IPS-NIHi11 (cell line): ENCODE data around the gene THBS3.

Experiments
- DNase-seq: peaks from one replicate; pipeline ENCODE4 v3.0.0; 2012; ENCODE audit warnings: mixed read lengths, low spot score

THBS3 gene

DNA sequence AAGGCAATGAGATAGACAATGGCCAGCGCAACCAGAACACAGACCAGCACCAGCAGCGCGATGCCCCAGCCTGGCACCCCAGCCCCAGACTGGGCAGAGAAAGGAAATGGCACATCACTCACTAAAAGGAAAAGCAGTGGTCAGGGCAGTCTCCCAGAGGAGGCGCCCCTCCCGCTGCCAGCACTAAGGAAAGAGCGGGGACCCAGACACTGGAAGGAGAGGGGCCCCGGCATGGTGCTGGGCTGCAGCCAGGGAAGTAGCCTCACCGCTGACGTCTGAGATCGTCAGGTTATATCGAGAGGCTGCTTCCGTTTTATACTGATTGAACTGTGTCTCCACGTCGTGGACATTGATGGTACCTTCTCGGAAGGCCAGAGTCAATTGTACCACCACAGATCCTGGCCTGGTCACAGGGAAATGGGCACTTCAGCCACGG lies 20.2 kb downstream of the THBS3 start:
- DNase-seq, result no peak

GRCh38 chr1:155186794-155187455 lies 20.8 kb downstream of the THBS3 start:
- DNase-seq, result no peak

- DNase-seq, result no peak
Measured at GRCh38 chr1:155186067-155186793, 21.5 kb downstream of the THBS3 start.

DNA sequence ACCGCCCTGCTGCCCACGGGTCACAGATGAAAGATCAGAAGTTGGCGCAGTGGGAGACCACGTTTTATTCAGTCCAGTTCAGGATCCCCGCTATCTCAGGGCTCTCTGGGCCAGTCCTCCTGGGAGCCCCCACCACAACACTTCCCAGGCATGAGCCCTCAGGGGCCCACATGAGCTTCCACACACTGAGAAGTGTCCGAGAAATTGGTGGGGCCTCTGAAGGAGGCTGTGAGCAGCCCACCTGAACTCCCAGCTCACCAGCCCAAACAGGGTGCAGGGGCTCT lies 22.0 kb downstream of the THBS3 start:
- DNase-seq, result no peak

GRCh38 chr1:155184835-155185782 lies 22.6 kb downstream of the THBS3 start:
- no peak for DNase-seq

DNA sequence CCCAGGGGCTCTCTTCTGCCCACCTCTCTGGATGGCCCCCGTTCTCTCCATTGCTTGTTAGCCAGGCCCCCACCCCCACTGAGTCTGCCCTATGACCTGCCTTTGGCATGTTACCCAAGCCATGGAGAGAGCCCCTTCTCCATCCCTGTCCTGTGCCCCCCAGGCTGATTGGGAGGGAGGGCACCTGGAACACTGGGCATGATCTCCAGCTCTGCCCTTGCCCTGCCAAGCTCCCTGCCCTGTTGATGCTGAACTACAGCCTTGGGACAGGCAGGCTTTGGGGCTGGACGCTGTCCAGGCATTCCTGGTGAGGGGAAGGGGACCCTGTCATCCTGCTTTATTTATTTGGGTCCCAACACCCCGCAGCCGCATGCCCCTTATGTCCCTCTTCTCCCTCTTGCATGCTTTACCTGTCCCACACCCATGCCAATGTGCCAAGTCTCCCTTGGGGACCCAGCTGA lies 23.3 kb downstream of the THBS3 start:
- DNase-seq, result no peak

DNA sequence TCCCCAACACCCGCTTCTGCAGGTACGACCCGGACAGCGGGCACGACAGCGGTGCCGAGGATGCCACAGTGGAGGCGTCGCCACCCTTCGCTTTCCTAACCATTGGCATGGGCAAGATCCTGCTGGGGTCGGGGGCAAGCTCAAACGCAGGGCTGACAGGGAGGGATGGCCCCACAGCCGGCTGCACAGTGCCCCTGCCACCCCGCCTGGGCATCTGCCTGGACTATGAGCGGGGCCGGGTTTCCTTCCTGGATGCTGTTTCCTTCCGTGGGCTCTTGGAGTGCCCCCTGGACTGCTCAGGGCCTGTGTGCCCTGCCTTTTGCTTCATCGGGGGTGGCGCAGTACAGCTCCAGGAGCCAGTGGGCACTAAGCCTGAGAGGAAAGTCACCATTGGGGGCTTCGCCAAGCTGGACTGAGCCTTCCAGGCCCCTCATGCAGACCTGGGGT lies 23.9 kb downstream of the THBS3 start:
- DNase-seq, result no peak

GRCh38 chr1:155182052-155182550 lies 25.6 kb downstream of the THBS3 start:
- DNase-seq, result no peak

GRCh38 chr1:155181371-155182051 lies 26.2 kb downstream of the THBS3 start:
- DNase-seq, result no peak

DNA sequence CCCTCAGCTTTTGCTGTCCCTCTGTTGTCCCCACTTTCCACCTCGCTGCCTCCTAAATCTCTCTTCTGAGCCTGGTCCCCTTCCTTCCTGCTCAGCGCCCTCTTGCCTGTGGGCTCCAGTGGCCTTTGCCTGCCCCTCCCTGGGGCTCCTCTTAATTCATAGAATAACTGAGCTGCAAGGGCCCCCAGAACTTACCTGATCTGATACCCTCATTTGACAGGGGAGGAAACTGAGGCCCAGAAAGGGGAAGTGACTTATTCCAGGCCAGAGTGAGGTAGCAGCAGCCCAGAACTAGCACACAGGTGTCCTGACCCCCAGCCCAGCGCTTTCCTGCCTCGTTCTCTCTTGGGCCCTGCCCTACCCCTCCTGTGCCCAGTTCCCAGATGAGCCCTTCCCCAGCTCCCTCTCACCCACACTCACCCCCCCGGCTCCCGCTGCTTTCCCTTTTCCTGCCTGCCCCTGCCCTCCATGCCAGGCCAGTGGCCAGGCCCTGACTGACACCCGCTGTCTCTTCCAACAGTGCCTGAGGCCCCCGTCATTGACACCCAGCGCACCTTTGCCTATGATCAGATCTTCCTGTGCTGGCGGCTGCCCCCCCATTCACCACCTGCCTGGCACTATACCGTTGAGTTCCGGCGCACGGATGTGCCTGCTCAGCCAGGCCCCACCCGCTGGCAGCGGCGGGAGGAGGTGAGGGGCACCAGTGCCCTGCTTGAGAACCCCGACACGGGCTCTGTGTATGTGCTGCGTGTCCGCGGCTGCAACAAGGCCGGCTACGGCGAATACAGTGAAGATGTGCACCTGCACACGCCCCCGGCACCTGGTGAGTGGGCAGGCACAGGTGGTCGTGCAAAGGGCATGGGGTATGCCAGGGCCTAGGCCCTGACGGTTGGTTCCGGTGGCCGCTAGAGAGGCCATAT lies 28.3 kb downstream of the THBS3 start:
- DNase-seq, result no peak

- DNase-seq, result no peak
Measured at GRCh38 chr1:155178441-155179111, 29.1 kb downstream of the THBS3 start.

DNA sequence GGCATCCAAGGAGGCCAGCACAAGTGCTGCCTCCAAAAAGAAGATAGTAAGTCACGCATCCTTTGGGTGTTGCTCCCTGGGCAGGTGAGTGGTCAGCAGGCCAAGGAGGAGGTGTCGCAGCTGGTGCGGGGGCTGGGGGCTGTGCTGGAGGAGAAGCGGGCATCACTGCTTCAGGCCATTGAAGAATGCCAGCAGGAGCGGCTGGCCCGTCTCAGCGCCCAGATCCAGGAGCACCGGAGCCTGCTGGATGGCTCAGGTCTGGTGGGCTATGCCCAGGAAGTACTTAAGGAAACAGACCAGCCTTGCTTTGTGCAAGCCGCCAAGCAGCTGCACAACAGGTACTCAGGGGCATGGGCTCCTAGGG lies 29.8 kb downstream of the THBS3 start:
- no peak for DNase-seq

GRCh38 chr1:155177192-155177917 lies 30.3 kb downstream of the THBS3 start:
- no peak for DNase-seq

GRCh38 chr1:155176544-155177071 lies 31.1 kb downstream of the THBS3 start:
- peak; percentile 93 for DNase-seq

GRCh38 chr1:155175927-155176371 lies 31.7 kb downstream of the THBS3 start:
- DNase-seq, result no peak

GRCh38 chr1:155175281-155175926 lies 32.3 kb downstream of the THBS3 start:
- no peak for DNase-seq

GRCh38 chr1:155174324-155175280 lies 33.1 kb downstream of the THBS3 start:
- peak; percentile 85 for DNase-seq
